Body of pancreas (tissue), 4 donors: ENCODE results near the gene PTPRT.

ENCODE experiments used
- POLR2A ChIP-seq, 3 donors: fragments of 450-650 bp; IDR thresholded peaks; one replicate each; pipeline ENCODE4 v1.6.1; 2016; ENCODE audit warnings: antibody characterized with exemption in 3 of 3, mild to moderate bottlenecking in 2 of 3
- TF ChIP-seq, protein P1 (sequence below), 7 experiments: fragments of 450-650 bp in 4 of 7; fragments of 200-600 bp in 3 of 7; sonication (generic) in 3 of 7; IDR thresholded peaks; one replicate each; pipeline ENCODE4 v1.5.1; 2016 to 2019; ENCODE audit warnings: antibody characterized with exemption in 7 of 7

DNA sequence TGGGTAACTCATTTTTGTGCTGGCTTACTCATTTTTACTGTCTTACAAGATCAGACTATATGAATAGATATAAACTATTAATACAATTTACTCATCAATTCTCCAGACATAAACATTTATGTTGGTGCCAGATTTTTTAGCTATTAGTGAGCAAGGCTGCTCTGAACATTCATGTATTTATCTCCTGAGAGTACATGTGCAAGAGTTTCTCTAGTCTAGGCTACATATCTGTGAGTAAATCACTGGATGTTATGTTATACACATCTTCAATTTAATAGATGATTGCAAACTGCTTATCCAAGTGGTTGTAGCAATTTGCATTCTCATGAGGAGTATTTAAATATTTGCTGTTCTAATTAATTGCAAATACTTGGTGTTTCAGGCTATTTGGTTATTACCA, 687.1 kb downstream of the PTPRT start:
- TF ChIP-seq, protein P1, sequence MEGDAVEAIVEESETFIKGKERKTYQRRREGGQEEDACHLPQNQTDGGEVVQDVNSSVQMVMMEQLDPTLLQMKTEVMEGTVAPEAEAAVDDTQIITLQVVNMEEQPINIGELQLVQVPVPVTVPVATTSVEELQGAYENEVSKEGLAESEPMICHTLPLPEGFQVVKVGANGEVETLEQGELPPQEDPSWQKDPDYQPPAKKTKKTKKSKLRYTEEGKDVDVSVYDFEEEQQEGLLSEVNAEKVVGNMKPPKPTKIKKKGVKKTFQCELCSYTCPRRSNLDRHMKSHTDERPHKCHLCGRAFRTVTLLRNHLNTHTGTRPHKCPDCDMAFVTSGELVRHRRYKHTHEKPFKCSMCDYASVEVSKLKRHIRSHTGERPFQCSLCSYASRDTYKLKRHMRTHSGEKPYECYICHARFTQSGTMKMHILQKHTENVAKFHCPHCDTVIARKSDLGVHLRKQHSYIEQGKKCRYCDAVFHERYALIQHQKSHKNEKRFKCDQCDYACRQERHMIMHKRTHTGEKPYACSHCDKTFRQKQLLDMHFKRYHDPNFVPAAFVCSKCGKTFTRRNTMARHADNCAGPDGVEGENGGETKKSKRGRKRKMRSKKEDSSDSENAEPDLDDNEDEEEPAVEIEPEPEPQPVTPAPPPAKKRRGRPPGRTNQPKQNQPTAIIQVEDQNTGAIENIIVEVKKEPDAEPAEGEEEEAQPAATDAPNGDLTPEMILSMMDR (IDR thresholded peaks at IDR 0.05): no peak
- no peak for TF ChIP-seq POLR2A (IDR thresholded peaks at IDR 0.05)
